Heart right ventricle (tissue), 16 donors: Measurements from ENCODE around the gene ZNF683. TPM values are rescaled to one million over a fixed set of nuclear protein-coding genes. Genes with fewer than 3 reads are reported as not detected.

Source experiments
- ATAC-seq, 8 donors: fragments of 200-7000 bp; cut with Tn5 transposase; one replicate each; pipeline ENCODE4 v1.9.1; 2020; ENCODE audit warnings: mild to moderate bottlenecking in 8 of 8, moderate library complexity in 8 of 8, moderate number of reproducible peaks in 1 of 8
- DNase-seq, 2 donors: peaks; one replicate each; pipeline ENCODE4 v3.0.0-alpha.2; 2020
- H3K27ac ChIP-seq, 10 donors: fragments of 200-600 bp; sonication (generic) in 2 of 10; one replicate each; pipeline versions ENCODE4 v1.5.0 to v1.8.0; 2020 to 2022; ENCODE audit warnings: mild to moderate bottlenecking in 3 of 10
- H3K27me3 ChIP-seq, 7 donors: fragments of 200-600 bp; one replicate each; pipeline ENCODE4 v1.8.0; 2021 to 2022; ENCODE audit warnings: mild to moderate bottlenecking in 2 of 7
- H3K36me3 ChIP-seq, 9 donors: fragments of 200-600 bp; sonication (generic) in 1 of 9; one replicate each; pipeline versions ENCODE4 v1.5.0 to v1.8.0; 2020 to 2022; ENCODE audit warnings: mild to moderate bottlenecking in 2 of 9
- H3K4me1 ChIP-seq, 9 donors: fragments of 200-600 bp; sonication (generic) in 1 of 9; one replicate each; pipeline versions ENCODE4 v1.5.0 to v1.8.0; 2020 to 2022; ENCODE audit warnings: mild to moderate bottlenecking in 4 of 9
- H3K4me3 ChIP-seq, 10 donors: fragments of 200-600 bp; sonication (generic) in 2 of 10; one replicate each; pipeline versions ENCODE4 v1.5.0 to v1.8.0; 2020 to 2022; ENCODE audit warnings: mild to moderate bottlenecking in 7 of 10, moderate library complexity in 2 of 10
- H3K9me3 ChIP-seq, 11 donors: fragments of 200-600 bp in 10 of 11; sonication (generic) in 2 of 11; one replicate each; pipeline versions ENCODE4 v1.5.0 to v1.8.0; 2013 to 2022; ENCODE audit warnings: mild to moderate bottlenecking in 2 of 11, control low read depth in 1 of 11, moderate library complexity in 1 of 11
- CTCF ChIP-seq, 9 donors: fragments of 200-600 bp; sonication (generic) in 2 of 9; IDR thresholded peaks; one replicate each; pipeline versions ENCODE4 v1.5.0 to v1.8.0; 2021 to 2022; ENCODE audit warnings: antibody characterized with exemption in 9 of 9, mild to moderate bottlenecking in 5 of 9, moderate library complexity in 1 of 9
- WGBS, 2 donors: extraction: QIAGEN DNeasy Blood & Tissue Kit; methylation state at CpG; one replicate each; pipeline ENCODE4 v1.1.7; 2013; ENCODE audit warnings: inconsistent platforms in 1 of 2; 5-methylcytosine and 5-hydroxymethylcytosine counted together
- intact Hi-C, 10 donors: fragments of 100-400 bp; cut with DNase I; formaldehyde crosslinking; loops; one replicate each; pipeline versions ENCODE4 v1.11.1 to v1.14.2; 2022
- polyA plus RNA-seq, 2 donors: library from polyadenylated mRNA; stranded (reverse); fragments of 200-250 nt; gene quantifications; one replicate each; pipeline ENCODE4 v1.2.3, GENCODE V29; 2013
- total RNA-seq, 10 donors: library from RNA; stranded (reverse); fragmentation: NEBNext Ultra II Directional in 3 of 10; extraction: Animal tissue kit (Norgen Biotek cat#: 25700) in 3 of 10; gene quantifications; one replicate each; pipeline versions ENCODE4 v1.2.1 to v1.2.4, GENCODE V29; 2021 to 2023
- donor health status: Arrhythmogenic right ventricular cardiomyopathy.
- donor health status: ischemic (EF 13 %, LVEDD 7.1; RV severe dilation, severe dysfunction).
- donor health status: healthy with polysubstance abuse.
- donor health status: DM: no; HTN: yes; CAD: no.
- donor health status: DM: no; HTN: no; CAD: no.
- donor health status: ischemic (EF 25% LVEDD 6.9; RV normal size, moderate dysfunction).
- donor health status: ischemic (EF 25% LVEDD 5.7; RV mildly dilated, moderate dysfunction).
- donor health status: healthy.
- donor health status: DM: yes; HTN: yes; CAD: no.
- donor health status: Ischemic cardiomyopathy.
- donor health status: ischemic (EF 35%, LVEDD 5.7; RV mildly dilated, moderate dysfunction).
- donor health status: nonischemic (EF 11% LVEDD 7.7; RV severe dilation, severe dysfunction).
- donor health status: DM: yes; HTN: yes; CAD: no.
- donor health status: PGD.
- donor health status: ischemic (EF 29% LVEDD 5.4; RV normal size, mild dysfunction).
- donor health status: nonischemic (EF 23%, LVEDD 6.1; RV moderate dilation, normal function).

ZNF683 gene
- total and polyA plus RNA-seq, 12 donors = 0.04 to 1.3 (median 0.15) TPM; not detected in 9

- TF ChIP-seq CTCF (IDR thresholded peaks at IDR 0.05) = no peak
- no peak overlapping the region for H3K27ac ChIP-seq
- ATAC-seq (no peak), DNase-seq (no peak)
- WGBS, 2 donors = 84 to 86% methylated on average over 3 of the region's 3 CpGs
- H3K4me1 ChIP-seq = peaks cover 0 to 11% (median 0%) of the 10 kb centered on the region in 9 donors
- no peaks in the 10 kb centered on the region for H3K36me3 ChIP-seq
- intact Hi-C loops = no loop called here
- H3K27me3 ChIP-seq = peaks cover 0 to 44% (median 15%) of the 10 kb centered on the region in 7 donors
- no peaks in the 10 kb centered on the region for H3K9me3 ChIP-seq
- no peak overlapping the region for H3K4me3 ChIP-seq
Measured at GRCh38 chr1:26384076-26384475, 11.5 kb upstream of the ZNF683 start.

DNA sequence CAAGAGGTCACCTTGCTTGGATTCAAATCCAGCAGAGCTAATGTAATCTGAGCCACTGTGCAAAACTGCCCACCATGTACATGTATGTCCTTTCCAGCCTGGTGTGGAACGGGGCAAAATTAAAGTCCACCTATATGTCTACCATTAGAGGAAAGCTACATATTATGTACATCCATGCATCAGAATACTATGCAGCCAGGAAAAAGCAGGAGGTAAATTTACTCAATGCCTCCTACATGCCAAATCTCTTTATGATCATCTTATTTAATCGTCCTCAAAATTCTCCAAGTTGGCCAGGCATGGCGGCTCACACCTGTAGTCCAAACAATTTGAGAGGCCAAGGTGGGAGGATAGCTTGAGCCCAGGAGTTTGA is 6.3 kb upstream of the ZNF683 start:
- DNase-seq = no peak
- no peaks in the 10 kb centered on the region for H3K36me3 ChIP-seq
- H3K27me3 ChIP-seq = peaks cover 0 to 35% (median 14%) of the 10 kb centered on the region in 7 donors
- peaks cover 0 to 34% (median 0%) of the 10 kb centered on the region in 9 donors for H3K4me1 ChIP-seq
- no peaks in the 10 kb centered on the region for H3K9me3 ChIP-seq
- H3K27ac ChIP-seq = no peak overlapping the region
- no peak overlapping the region for H3K4me3 ChIP-seq
- TF ChIP-seq CTCF (IDR thresholded peaks at IDR 0.05) = no peak
- 94 to 97% methylated on average over 3 of the region's 3 CpGs for WGBS, 2 donors
- intact Hi-C loops = no loop called here
- no peak for ATAC-seq

DNA sequence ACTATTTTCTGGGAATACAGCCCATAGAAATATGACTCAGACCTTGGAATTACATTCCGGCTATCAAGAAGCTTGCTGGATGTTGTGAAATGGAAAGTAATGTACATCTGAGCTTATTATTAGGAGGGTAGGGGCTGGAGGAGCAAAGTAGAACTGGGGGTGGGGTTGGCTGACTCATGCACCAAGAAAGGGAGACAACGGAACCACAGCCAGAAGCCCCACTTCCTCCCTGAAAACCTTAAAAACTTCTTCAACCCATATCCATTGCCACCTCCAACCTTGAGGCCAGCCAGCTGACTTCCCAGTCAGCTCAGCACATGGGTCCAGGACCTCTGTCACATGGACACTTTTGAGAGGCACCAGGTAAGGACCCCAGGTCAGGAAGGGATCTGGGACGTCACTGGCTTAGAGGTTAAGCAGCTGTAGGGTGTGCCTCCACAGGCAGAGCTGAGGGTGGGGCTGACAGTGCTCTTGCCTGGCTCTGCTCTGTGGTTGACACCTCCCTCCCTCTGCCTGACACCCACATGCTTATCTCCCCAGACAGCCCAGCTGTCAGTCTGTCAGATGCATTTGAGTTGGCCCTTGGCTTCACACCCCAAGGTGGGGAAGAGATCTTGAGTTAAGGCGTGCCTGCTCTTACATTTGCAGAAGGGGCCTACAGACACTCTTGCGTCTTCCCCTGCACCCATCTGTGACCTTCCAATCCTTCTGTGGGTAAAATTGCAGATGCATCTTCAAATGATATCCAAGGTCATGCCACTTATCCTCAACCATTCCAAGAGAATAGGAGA is 5.7 kb upstream of the ZNF683 start:
- H3K27ac ChIP-seq = peak overlapping the region in 1 of 10 donors; percentile 74
- no peaks in the 10 kb centered on the region for H3K36me3 ChIP-seq
- intact Hi-C loops = no loop called here
- 40 to 42% methylated on average over 5 of the region's 5 CpGs for WGBS, 2 donors
- H3K4me3 ChIP-seq = no peak overlapping the region
- no peaks in the 10 kb centered on the region for H3K9me3 ChIP-seq
- DNase-seq = no peak
- H3K4me1 ChIP-seq = peaks cover 0 to 40% (median 0%) of the 10 kb centered on the region in 9 donors
- TF ChIP-seq CTCF (IDR thresholded peaks at IDR 0.05) = no peak
- H3K27me3 ChIP-seq = peaks cover 0 to 31% (median 14%) of the 10 kb centered on the region in 7 donors
- peak in 7 of 8 donors; percentile 38 to 75 (median 56) for ATAC-seq

GRCh38 chr1:26376050-26376449 is 3.5 kb upstream of the ZNF683 start:
- 94 to 96% methylated on average over 4 of the region's 4 CpGs for WGBS, 2 donors

More at GRCh38 chr1:26376050-26376449, 3.5 kb upstream of the ZNF683 start:
- intact Hi-C loops = no loop called here
- no peak for DNase-seq
- H3K36me3 ChIP-seq = no peaks in the 10 kb centered on the region
- no peak for ATAC-seq
- H3K4me1 ChIP-seq = peaks cover 0 to 55% (median 0%) of the 10 kb centered on the region in 9 donors
- no peak overlapping the region for H3K27ac ChIP-seq
- no peak overlapping the region for H3K4me3 ChIP-seq
- no peak for TF ChIP-seq CTCF (IDR thresholded peaks at IDR 0.05)
- no peaks in the 10 kb centered on the region for H3K9me3 ChIP-seq
- H3K27me3 ChIP-seq = peaks cover 0 to 31% (median 18%) of the 10 kb centered on the region in 7 donors
